NCI-H1105 treated with DMSO at 0.1 percent for 48 hours (cell line): ENCODE measurements around the gene TEX53.

Experiments used
- DNase-seq: peaks from one replicate; lab custom pipeline; 2025; lab: John Stamatoyannopoulos, UW

TEX53 gene

GRCh38 chr9:114634387-114634786 is 23.2 kb downstream of the TEX53 start:
- no peak for DNase-seq

GRCh38 chr9:114633438-114634089 is 24.0 kb downstream of the TEX53 start:
- DNase-seq, result no peak

- no peak for DNase-seq
Measured at GRCh38 chr9:114631166-114631565, 26.4 kb downstream of the TEX53 start.

GRCh38 chr9:114629563-114630090 is 28.0 kb downstream of the TEX53 start:
- DNase-seq, result no peak

- no peak for DNase-seq
Measured at GRCh38 chr9:114627553-114627952, 30.1 kb downstream of the TEX53 start.

- no peak for DNase-seq
Measured at GRCh38 chr9:114626415-114627020, 31.1 kb downstream of the TEX53 start.

GRCh38 chr9:114624677-114625076 is 32.9 kb downstream of the TEX53 start:
- no peak for DNase-seq

GRCh38 chr9:114621975-114622609 is 35.5 kb downstream of the TEX53 start:
- DNase-seq, result no peak

- no peak for DNase-seq
Measured at GRCh38 chr9:114621561-114621960, 36.0 kb downstream of the TEX53 start.

- DNase-seq, result no peak
Measured at GRCh38 chr9:114619191-114619761, 38.3 kb downstream of the TEX53 start.

- DNase-seq, result no peak
Measured at GRCh38 chr9:114616684-114617520, 40.7 kb downstream of the TEX53 start.

GRCh38 chr9:114614373-114614772 is 43.2 kb downstream of the TEX53 start:
- no peak for DNase-seq

- DNase-seq, result no peak
Measured at GRCh38 chr9:114613919-114614318, 43.7 kb downstream of the TEX53 start.

GRCh38 chr9:114613087-114613486 is 44.5 kb downstream of the TEX53 start:
- no peak for DNase-seq

- no peak for DNase-seq
Measured at GRCh38 chr9:114612272-114612923, 45.2 kb downstream of the TEX53 start.

- peak; percentile 41 for DNase-seq
Measured at GRCh38 chr9:114611516-114612271, 45.9 kb downstream of the TEX53 start.

- no peak for DNase-seq
Measured at GRCh38 chr9:114608525-114608796, 49.1 kb downstream of the TEX53 start.

- DNase-seq, result no peak
Measured at GRCh38 chr9:114607671-114608524, 49.7 kb downstream of the TEX53 start.

- no peak for DNase-seq
Measured at GRCh38 chr9:114606597-114607207, 50.9 kb downstream of the TEX53 start.
